ENCODE data around the gene IMPG1.
"Not testable (repeated sequence)": the region's sequence is repeated elsewhere in the genome, so short reads cannot be mapped to it uniquely, and the experiment has no call there.

Gene IMPG1

DNA sequence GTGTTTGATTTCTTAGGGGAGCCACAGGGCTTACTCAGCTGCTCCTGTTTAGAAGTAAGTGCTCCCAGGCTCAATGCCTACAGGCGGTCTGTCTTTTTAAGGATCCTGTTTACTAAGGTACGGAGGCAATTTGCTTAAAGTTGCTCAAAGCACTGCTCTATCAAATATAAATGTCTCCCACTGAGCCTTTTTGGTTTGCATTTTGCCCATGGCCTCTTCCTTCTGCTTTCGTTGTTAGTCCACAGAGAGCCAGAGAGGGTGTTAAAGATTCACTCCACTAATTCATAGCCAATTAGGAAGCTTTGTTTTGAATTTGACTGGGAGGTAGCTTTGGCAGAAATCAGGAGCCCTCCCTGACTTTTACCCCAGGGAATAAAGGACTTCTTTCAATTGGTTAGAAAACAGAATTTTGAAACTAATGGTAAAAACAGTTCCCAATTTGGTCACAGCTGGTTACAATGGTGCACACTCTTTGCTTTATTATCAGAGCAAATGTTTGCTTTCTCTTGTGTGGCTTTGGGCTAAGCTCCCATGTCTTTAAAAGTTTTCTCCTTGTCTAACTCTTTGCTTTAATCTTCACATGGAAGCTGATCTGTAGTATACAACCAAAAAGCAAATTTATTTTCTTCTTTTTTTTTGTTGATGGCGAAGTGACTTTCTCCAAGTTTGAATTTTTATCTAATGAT is 126.2 kb downstream of the IMPG1 start:
- no peak for DNase-seq

DNA sequence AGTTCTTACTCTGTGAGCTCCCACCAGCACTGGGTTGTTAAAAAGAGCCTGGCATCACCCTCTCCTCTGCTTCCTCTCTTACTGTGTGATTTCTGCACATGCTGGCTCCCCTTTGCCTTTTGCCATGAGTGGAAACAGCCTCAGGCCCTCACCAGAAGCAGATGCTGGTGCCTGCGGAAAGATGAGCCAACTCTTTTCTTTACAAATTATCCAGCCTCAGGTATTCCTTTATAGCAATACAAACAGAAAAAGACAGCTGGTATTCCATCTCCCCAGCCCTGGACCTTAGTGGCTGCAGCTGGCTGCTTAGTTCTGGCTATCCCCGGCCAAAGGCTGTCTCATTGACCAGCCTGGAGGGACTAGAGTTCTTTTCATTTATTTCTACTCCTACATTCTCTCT is 129.1 kb downstream of the IMPG1 start:
- no peak for DNase-seq

DNA sequence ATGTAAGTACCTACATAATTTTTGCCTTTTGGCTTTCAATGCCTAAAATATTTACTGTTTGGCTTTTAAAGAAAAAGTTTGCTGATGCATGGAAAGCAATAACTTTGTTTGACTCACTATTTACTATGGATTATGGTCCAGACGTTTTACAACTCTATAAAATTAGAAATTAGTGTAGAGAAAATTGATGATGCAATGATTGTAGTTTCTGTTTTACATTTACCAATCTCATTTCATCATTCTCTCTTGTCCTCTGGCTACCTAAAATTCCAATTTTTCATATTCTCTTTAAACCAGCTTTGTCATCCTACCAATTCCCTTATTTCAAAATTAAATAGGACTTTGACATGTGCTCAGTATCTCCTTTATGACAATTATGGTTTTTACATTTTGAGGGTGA is 131.0 kb downstream of the IMPG1 start:
- DNase-seq, result no peak

DNA sequence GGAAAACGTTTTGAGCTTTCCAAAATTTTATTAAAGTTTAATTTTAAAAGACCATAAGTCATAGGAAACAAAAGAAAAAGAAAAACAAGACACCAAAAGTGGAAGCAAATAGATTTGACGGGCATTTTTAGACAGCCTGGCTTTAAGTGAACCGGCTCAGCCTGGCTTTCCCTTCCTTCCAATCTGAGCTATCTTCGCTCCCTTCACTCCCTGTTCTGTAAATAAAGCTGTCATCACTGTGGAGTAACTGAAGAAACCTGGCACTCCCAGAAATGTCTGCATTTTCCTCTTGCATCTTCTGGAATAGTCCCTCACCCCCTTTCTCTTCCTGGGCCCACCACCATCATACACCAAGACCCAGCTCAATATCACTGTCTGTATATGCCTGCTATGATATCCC is 131.9 kb downstream of the IMPG1 start:
- DNase-seq, result no peak

DNA sequence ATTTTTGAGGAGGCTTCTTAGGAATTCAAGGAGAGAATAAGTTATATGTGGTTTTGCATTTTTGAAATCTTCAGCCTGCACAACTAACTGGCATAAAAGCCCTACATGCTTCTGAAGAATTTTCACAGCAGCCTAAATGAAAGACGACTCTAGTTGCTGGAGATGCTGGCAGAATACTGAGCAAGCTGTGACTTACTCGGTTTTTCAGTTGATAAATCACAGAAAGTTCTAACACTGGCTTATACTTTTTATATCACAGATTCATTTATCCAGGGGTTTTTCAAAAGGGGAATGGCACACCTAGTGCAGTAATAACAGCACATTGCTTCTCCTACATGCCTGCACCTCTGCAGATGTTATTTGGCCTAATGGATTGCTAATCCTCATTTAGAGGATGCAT is 134.6 kb downstream of the IMPG1 start:
- DNase-seq, result no peak

DNA sequence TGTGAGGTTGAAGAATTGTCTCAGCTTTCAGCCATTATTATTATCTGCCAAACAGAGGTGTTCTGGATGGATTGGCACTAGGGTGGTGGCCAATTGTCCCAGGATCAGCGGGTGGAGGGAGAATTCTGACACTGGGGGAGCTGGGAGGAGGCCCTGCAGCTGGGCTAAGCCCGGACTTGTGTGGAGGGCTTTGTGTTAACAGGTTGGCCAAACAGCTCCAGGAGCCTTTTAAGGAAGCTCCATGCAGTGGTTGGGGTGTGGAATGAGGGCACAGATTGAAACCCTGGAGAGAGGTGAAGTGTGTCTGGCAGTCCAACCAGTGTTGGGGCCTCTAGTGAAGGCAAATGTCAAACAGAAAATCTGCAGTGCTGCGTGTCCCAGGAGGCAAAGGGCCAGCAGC is 135.8 kb downstream of the IMPG1 start:
- DNase-seq, result no peak

DNA sequence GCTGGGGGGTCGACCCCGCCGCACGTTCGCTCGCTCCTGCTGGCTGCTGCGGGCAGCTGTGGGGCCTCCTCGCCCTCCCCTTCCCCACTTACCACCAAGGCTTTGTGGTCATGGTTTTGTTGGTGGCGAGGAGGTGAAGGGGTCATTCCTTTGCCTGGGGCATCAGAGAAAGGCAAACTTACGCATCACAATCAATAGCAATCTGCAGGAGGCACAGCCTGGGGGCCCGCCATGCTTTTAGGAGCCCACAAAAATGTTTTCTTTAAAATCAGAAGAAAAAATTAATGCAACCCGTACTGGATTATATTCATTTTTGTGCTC is 137.0 kb downstream of the IMPG1 start:
- no peak for DNase-seq

DNA sequence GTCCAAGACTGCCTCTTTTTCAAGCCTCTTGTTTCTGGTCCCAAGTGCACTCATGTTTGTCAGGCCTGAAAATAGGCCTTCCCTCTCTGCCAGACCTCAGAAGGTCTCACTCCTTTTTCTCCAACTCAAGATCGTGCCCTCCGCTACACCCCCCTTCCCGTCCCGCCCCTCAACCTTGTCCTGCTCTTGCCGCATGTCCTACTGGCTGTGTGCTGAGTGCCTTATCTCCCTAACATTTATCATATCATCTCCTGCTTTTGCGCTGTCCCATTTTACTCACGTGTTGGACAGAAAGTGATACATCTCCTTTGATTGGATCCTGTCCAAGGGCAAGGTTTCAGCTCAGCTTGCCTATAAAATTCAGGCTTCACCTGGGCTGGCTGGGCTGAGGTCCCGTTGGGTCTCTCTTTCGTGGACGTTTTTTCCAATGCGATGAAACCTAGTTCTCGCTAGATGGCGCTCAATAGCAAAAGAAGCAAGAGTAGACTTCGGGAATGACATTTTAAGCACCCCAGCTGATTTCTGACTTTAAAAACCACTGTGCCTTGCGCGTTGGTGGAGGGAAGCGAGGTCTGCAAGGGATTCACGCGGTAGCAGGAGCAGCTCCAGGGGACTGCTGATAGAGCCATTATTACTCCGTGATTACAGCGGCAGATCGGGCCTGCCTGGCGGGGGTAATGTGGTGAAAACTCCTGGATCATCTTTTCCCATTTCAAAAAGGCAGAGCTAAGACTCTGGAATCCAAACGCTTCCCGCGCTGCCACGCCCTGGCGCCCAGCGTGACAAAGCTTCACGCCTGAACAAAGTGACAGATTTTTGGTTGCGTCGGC is 137.6 kb downstream of the IMPG1 start:
- peak; percentile 61 for DNase-seq

DNA sequence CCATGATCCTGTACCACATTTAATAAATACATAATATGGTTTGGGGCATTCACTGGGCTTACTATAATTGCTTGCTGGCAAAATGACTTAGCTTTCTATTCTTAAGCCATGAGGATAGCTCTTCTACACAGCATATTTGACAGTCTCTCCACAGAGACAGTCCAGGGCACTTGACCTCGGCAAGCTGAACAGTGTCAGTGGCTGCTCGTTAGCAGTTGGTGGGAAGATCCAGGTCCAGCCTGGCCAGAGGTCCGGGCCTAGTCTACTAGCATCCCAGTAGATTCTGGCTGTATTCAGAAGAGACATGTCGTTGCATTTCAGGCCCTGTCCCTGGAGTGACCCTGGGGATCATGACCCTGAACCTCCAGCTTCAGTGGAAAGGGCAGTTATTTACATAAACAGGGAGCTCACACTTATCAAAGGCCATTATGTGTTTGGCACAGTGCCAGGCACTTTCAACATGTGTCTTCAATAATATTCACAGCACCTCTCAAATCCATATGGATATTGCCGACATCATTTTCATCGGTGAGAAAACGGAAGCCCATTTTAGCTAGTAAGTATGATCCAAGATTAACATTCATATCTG is 139.0 kb downstream of the IMPG1 start:
- DNase-seq, result no peak

DNA sequence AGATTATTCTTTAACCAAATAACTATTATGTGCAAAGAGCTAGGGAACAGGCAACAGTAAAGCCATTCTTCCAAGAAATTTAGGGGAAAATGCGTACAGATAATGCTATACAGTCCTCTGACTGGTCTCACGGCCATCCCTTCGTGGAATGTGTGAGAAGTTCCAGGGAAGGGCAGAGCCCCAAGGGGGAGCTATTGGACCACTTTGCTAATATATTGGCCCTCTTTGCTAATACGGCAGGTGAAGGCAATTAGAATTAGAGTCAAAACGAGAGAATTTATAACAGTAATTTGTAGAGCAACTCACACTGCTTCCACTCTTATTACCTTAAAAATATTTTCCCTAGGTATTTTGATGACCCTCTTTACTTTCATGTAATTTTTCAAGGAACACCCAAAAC is 140.4 kb downstream of the IMPG1 start:
- no peak for DNase-seq

DNA sequence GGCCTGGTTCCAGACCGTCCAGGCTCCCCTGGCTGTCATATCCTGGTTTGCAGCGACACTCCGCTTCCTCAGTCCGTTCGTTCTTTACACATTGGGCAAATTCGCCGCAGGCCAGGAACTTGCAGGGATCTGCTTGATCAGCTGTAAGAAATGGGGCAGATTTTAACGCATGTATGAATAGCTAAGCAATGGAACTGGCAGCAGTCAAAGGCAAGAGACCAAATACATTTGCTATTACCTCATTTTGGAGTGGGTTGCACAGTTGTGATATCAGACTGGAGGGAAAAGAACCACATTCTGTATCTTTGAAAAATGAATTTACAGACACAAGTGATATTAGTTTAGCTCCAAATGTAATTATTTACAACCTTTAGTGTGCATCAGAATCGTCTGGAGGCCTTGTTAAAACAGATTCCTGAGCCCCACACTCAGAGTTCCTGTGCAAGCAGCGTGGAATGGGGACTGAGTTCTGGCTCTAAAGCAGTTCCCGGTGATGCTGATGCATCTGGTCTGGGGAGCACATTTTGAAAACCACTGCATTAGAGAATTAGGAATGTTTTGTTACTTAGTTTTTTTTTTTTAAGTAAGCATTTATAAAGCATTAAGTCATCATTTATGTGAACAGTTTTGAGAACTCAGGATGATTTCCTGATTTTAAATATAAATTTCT is 141.3 kb downstream of the IMPG1 start:
- DNase-seq, result no peak

DNA sequence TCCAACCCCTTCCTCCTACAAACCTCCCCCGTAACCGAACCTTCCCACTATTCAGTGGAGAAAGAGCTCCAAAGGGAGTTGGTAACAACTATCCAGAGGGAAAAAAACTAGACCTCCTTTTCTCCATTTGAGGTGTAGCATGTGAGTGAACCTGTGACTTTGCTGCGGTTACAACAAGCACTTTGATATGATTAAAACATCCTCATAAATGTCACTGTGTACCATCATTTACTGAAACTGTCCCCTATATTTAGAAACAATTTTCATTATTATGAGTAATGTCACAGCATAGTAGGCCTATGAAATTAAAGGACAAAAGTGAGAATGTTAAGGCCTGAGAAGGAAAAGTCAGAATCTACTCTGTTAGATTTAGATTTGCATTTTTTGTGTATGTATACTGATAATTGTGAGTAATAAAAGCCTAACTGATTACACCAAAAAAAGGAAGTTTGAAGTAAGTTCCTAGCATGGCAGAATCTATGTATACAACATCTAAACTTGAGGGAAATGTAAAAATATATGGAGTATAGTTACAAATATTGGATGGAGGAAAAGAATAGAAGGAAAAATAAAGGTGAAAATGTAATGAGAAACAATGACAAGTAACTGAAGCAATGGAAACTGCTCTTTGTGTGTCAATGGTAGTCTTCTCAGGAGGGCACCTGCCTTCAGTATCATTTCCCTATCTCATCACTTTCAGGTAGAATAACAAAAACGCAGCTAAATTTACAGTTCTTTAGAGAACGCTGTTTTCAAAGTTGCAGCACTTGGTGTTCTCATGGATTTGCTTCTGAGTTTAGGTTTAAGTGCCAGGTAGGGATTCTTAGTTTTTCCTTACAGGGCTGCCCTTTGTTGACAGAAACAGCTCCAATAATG is 145.9 kb downstream of the IMPG1 start:
- DNase-seq, result no peak

DNA sequence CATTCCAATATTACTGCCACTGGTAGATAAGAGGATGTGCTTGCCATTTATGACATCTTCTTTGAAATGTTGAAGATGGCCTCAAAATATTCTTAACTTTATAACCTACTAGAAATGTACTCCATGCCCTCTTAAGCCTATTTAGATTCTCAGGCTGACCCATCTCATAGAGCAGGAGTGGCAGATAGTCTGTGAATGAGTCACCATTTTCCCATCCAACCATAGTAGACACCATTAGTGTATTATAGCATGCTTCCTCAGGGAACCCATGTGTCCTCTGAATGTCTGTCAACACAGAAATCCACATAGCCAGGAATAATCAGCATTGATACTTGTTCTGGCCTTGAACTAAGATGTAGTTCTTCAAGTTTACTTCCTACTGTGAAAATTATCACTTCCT is 150.2 kb downstream of the IMPG1 start:
- no peak for DNase-seq

DNA sequence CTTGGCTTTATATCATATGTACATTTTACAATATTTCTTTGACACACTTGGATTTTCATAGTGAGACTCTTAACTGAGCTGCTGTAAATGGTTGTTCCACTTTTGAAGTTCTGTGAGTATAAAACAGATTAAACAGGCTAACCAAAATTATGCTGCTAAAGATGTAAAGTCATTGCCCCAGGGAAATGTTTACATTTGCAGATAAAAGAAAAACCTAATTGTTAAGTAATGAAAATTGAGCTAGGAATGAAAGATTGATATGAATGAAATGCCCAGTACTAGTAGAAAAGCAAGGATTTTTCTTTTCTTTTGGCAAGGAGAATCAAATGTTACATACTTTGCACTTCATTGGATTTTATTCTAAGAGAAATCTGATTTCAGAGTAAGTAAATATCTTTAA is 159.4 kb downstream of the IMPG1 start:
- no peak for DNase-seq

DNA sequence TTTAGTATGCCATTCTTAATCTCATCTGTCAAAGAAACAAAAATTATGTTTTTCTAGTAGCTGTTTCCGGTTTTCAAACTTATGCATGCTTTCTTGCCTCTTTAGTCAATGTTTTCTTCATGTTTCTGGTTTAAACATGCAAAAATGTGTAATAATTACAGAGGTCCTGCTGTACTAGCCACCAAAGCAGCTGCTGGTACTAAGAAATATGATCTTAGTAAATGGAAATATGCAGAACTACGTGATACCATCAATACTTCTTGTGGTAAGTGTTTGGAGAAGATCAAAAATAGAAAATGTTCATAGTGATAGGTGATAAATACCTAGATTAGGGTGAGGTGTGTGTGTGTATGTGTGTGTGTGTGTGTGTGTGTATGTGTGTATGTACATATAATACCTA is 165.0 kb downstream of the IMPG1 start:
- DNase-seq, result no peak

DNA sequence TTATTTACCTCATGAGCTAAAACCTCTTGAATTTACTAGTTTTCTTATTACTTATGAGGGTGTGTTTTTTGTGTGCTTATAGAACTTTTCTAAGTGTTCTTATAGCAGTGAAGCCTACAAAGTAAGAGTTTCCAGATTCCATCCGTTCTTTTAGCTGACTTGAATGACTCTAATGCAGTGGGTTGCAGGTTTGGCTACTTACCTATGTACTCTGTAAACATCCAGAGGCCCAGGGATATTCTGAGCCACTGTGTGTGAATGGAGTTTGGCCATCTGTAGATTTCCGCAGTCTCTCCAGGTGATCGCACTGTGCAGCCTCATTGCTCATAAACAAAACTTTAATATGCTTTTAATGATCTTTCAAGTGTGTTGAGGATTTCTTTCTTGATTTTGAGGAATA is 165.6 kb downstream of the IMPG1 start:
- no peak for DNase-seq

DNA sequence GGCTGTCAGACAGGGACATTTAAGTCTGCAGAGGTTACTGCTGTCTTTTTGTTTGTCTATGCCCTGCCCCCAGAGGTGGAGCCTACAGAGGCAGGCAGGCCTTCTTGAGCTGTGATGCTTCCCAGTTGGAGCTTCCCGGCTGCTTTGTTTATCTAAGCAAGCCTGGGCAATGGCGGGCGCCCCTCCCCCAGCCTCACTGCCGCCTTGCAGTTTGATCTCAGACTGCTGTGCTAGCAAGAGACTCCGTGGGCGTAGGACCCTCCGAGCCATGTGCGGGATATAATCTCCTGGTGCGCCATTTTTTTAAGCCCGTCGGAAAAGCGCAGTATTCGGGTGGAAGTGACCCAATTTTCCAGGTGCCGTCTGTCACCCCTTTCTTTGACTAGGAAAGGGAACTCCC is 167.3 kb downstream of the IMPG1 start:
- not testable (repeated sequence) for DNase-seq

DNA sequence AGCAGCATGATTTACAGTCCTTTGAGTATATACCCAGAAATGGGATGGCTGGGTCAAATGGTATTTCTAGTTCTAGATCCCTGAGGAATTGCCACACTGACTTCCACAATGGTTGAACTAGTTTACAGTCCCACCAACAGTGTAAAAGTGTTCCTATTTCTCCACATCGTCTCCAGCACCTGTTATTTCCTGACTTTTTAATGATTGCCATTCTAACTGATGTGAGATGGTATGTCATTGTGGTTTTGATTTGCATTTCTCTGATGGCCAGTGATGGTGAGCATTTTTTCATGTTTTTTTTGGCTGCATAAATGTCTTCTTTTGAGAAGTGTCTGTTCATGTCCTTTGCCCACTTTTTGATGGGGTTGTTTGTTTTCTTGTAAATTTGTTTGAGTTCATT is 172.2 kb downstream of the IMPG1 start:
- DNase-seq, result not testable (repeated sequence)

DNA sequence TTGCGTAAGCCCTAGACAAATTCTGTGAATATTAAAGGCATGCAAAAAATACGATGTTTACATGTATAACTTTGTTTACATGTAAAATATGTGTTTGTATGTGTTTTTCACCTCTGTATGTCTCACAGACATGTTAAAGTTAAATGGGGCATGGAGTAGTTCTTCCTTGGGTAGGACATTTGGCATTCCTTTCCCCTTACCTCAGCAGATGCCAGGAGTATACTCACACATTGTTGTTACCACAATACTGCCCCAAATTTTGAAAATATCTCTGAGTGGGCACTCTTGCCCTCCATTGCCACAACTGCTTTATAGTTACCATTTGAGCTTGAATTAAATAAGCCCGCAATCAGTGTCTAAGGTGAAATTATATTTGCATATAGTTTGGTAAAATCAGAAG is 175.9 kb downstream of the IMPG1 start:
- no peak for DNase-seq

DNA sequence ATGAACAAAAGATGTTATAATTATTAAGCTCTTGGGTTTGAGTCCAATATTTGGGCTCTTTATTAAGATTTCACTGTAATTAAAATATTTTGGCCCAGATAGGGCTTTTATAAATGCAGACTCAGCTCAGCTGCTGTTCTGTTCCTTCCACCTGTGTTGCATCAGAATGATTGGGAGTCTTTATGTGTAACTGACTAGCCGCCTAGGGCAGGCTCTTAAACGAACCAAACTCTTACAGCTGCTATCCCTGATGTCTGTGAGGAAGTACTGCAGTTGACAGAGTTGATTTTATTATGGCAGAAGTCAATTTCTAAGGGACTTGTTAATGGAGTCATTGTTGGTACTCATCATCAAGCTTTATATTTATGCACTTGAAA is 178.7 kb downstream of the IMPG1 start:
- DNase-seq, result no peak

DNA sequence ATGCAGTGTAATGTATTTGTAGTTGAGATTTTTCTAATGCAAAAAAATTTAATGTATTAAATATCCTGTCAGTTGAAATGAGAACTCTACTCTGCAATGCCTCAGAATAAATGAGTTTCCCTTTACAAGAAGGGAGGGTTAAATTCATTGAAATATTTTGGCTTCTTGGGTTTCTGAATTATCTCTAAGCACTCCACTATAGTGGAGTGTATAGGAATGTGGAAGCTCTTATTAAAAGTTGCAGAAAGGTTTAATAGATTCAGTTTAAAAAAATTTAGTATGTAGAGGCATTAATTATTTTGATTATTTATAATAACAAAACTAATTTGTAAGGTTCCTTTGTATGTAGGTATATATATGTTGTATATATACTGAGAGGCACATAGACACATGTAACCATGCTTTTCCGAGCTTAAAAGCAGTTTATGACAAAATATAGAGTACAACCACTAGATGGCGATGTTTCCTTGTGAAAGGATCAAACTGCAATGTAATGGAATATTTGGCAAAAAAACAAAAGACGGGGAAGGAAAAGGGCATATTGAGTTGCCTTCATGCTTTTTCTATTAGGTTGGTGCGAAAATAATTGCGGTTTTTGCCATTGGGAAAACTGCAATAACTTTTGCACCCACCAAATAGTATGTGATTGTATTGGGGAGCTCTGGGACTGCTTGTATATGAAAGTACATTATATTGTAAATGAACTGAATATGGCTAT is 179.2 kb downstream of the IMPG1 start:
- peak; percentile 55 for DNase-seq

DNA sequence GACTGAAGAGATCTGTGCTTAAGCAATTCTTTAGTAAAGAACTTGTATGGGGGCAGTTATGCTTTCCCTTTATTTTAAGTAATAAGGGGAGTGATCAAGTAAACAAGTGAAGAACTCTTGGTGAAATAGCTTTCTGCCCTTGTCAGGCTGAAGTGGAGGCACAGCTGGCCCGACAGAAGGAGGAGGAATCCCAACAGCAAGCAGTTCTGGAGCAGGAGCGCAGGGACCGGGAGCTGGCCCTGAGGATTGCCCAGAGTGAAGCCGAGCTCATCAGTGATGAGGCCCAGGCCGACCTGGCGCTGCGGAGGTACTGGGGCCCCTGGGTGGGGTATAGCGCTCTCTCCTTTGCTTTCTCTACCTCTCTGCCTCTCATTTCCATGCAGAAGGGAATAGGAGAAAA is 180.1 kb downstream of the IMPG1 start:
- no peak for DNase-seq
